ENCODE results near the gene OPCML.

OPCML gene

DNA sequence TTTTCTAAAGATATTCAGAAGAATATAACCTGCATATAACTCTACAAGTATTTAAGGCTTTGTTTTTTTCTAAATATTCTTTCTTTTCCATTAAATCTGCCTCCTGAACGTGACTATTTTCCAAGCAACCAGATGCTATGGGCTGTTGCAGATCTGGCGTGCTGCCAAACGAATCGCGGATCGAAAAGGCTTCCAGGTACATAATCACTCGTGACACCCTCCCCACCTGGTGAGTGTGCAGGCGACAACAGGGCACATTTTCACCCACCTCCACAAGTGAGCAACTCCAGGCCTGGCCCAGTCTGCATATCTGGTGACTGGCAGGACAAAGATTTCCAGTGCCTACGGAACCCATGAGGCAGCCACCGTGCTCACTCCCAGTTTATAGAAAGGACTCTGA lies 660.1 kb downstream of the OPCML start:
- no peaks in the 10 kb centered on the region for H3K27me3 ChIP-seq (ENCODE audit: insufficient read depth, poor library complexity, severe bottlenecking)
- no peak overlapping the region for H3K27ac ChIP-seq (replicated peaks)
- TF ChIP-seq GABPA (IDR thresholded peaks at IDR 0.05; ENCODE audit: low read depth) (no peak), POLR2AphosphoS5 (IDR thresholded peaks at IDR 0.05; ENCODE audit: low read depth) (no peak)
- DNase-seq (ENCODE audit: low read depth in 1 of 2, low spot score in 1 of 2) = no peak
- H3K4me3 ChIP-seq (replicated peaks; ENCODE audit: insufficient read depth, low read length) = no peak overlapping the region

DNA sequence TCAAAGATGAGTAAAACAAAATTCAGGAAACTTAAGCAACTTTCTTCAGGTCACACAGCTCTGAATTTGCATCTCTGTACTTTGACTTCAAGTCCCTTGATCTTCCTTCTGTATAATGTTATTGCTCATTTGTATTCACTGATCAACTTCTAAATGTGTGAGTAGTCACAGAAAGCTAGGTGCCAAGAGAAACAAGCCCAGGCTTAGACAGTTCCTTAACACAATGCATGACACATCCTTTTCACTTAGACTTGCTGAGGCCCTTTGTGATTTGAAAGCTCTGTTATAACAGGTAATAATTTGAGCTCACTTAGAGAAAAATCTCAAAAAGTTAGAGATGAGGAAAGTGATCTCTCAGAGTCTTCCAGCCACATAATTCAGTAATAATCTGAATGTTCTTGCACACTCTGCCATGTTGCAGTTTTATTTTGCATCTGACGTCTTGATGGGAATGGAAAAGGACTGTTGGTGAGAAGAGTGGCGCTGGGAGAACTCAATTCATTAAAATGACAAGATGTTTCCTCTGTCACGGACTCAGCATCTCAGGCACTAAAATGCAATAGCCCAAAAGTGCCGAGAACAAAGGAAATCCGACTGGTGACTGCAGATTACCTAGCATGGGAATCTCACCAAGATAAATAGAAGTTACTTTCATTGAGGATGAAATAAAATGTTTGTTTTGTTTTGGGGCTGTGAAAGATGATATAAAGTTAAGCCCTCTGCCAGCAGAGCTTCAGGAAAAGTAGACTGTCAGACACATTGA lies 665.3 kb downstream of the OPCML start:
- H3K27ac ChIP-seq (replicated peaks) = no peak overlapping the region
- no peaks in the 10 kb centered on the region for H3K27me3 ChIP-seq (ENCODE audit: insufficient read depth, poor library complexity, severe bottlenecking)
- TF ChIP-seq SPI1 (IDR thresholded peaks at IDR 0.05; ENCODE audit: borderline replicate concordance, low read depth) (no peak), GABPA (IDR thresholded peaks at IDR 0.05; ENCODE audit: low read depth) (no peak), POLR2AphosphoS5 (IDR thresholded peaks at IDR 0.05; ENCODE audit: low read depth) (no peak)
- TF ChIP-seq, protein P1, sequence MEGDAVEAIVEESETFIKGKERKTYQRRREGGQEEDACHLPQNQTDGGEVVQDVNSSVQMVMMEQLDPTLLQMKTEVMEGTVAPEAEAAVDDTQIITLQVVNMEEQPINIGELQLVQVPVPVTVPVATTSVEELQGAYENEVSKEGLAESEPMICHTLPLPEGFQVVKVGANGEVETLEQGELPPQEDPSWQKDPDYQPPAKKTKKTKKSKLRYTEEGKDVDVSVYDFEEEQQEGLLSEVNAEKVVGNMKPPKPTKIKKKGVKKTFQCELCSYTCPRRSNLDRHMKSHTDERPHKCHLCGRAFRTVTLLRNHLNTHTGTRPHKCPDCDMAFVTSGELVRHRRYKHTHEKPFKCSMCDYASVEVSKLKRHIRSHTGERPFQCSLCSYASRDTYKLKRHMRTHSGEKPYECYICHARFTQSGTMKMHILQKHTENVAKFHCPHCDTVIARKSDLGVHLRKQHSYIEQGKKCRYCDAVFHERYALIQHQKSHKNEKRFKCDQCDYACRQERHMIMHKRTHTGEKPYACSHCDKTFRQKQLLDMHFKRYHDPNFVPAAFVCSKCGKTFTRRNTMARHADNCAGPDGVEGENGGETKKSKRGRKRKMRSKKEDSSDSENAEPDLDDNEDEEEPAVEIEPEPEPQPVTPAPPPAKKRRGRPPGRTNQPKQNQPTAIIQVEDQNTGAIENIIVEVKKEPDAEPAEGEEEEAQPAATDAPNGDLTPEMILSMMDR (IDR thresholded peaks at IDR 0.05; ENCODE audit: insufficient read depth, low read length) = no peak
- TF ChIP-seq, protein P2, sequence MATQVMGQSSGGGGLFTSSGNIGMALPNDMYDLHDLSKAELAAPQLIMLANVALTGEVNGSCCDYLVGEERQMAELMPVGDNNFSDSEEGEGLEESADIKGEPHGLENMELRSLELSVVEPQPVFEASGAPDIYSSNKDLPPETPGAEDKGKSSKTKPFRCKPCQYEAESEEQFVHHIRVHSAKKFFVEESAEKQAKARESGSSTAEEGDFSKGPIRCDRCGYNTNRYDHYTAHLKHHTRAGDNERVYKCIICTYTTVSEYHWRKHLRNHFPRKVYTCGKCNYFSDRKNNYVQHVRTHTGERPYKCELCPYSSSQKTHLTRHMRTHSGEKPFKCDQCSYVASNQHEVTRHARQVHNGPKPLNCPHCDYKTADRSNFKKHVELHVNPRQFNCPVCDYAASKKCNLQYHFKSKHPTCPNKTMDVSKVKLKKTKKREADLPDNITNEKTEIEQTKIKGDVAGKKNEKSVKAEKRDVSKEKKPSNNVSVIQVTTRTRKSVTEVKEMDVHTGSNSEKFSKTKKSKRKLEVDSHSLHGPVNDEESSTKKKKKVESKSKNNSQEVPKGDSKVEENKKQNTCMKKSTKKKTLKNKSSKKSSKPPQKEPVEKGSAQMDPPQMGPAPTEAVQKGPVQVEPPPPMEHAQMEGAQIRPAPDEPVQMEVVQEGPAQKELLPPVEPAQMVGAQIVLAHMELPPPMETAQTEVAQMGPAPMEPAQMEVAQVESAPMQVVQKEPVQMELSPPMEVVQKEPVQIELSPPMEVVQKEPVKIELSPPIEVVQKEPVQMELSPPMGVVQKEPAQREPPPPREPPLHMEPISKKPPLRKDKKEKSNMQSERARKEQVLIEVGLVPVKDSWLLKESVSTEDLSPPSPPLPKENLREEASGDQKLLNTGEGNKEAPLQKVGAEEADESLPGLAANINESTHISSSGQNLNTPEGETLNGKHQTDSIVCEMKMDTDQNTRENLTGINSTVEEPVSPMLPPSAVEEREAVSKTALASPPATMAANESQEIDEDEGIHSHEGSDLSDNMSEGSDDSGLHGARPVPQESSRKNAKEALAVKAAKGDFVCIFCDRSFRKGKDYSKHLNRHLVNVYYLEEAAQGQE (IDR thresholded peaks at IDR 0.05; ENCODE audit: insufficient replicate concordance, low read depth) = no peak
- DNase-seq (ENCODE audit: low read depth in 1 of 2, low spot score in 1 of 2) = no peak
- no peak overlapping the region for H3K4me3 ChIP-seq (replicated peaks; ENCODE audit: insufficient read depth, low read length)

- no peak overlapping the region for H3K4me3 ChIP-seq (replicated peaks; ENCODE audit: insufficient read depth, low read length)
- TF ChIP-seq POLR2AphosphoS5 (IDR thresholded peaks at IDR 0.05; ENCODE audit: low read depth) (no peak), SPI1 (IDR thresholded peaks at IDR 0.05; ENCODE audit: borderline replicate concordance, low read depth) (no peak), GABPA (IDR thresholded peaks at IDR 0.05; ENCODE audit: low read depth) (no peak)
- TF ChIP-seq, protein P1 (IDR thresholded peaks at IDR 0.05; ENCODE audit: insufficient read depth, low read length) = no peak
- TF ChIP-seq, protein P2 (IDR thresholded peaks at IDR 0.05; ENCODE audit: insufficient replicate concordance, low read depth) = no peak
- no peak overlapping the region for H3K27ac ChIP-seq (replicated peaks)
- DNase-seq (ENCODE audit: low read depth in 1 of 2, low spot score in 1 of 2) = no peak
- no peaks in the 10 kb centered on the region for H3K27me3 ChIP-seq (ENCODE audit: insufficient read depth, poor library complexity, severe bottlenecking)
Observed at GRCh38 chr11:132865623-132866022, 666.7 kb downstream of the OPCML start.

GRCh38 chr11:132864811-132865576 lies 667.3 kb downstream of the OPCML start:
- no peak for TF ChIP-seq SPI1 (IDR thresholded peaks at IDR 0.05; ENCODE audit: borderline replicate concordance, low read depth)
- TF ChIP-seq, protein P2 (IDR thresholded peaks at IDR 0.05; ENCODE audit: insufficient replicate concordance, low read depth) = no peak
- TF ChIP-seq POLR2AphosphoS5 (IDR thresholded peaks at IDR 0.05; ENCODE audit: low read depth) = no peak
- TF ChIP-seq, protein P1 (IDR thresholded peaks at IDR 0.05; ENCODE audit: insufficient read depth, low read length) = no peak
- TF ChIP-seq GABPA (IDR thresholded peaks at IDR 0.05; ENCODE audit: low read depth) = no peak
- Histone ChIP-seq H3K27me3 (ENCODE audit: insufficient read depth, poor library complexity, severe bottlenecking) (no peaks in the 10 kb centered on the region), H3K27ac (replicated peaks) (no peak overlapping the region), H3K4me3 (replicated peaks; ENCODE audit: insufficient read depth, low read length) (no peak overlapping the region)
- no peak for DNase-seq (ENCODE audit: low read depth in 1 of 2, low spot score in 1 of 2)

All from HL-60 (cell line).